H1 (cell line): Measurements from ENCODE around the gene PLEKHG5. TPM values are rescaled to one million over a fixed set of nuclear protein-coding genes. Genes with fewer than 3 reads are reported as not detected.

Source experiments
- CTCF ChIA-PET: fragments of 300-600 bp; sonication (Branson Sonifier 250); formaldehyde crosslinking; loops from one replicate; lab custom pipeline; 2021; ENCODE audit not compliant: partially characterized antibody; lab: Charles Lee
- POLR2A ChIA-PET: fragments of 300-600 bp; sonication (Branson Sonifier 250); formaldehyde crosslinking; loops from one replicate; lab custom pipeline; 2021; ENCODE audit warnings: inconsistent platforms; ENCODE audit not compliant: partially characterized antibody; lab: Charles Lee
- DNase-seq, 2 experiments: peaks; one replicate each; pipeline versions ENCODE4 v3.0.0 to v3.0.0-alpha.2; 2010 to 2022; ENCODE audit warnings: low spot score in 2 of 2, low read depth in 1 of 2, mixed read lengths in 1 of 2
- FAIRE-seq: peaks from 2 replicates; lab custom pipeline; 2011; peaks lifted over from hg19 to GRCh38; lab: Jason Lieb, UNC
- H2AFZ ChIP-seq: 2 replicates; pipeline ENCODE4 v1.8.1; 2012; ENCODE audit warnings: low read length, inconsistent platforms
- H2AK5ac ChIP-seq: 2 replicates; pipeline ENCODE4 v1.6.1; 2013; ENCODE audit warnings: low read depth, low read length
- H2BK120ac ChIP-seq: replicated peaks from 2 replicates; pipeline ENCODE3; 2013; ENCODE audit warnings: low read depth, low read length, inconsistent platforms
- H2BK12ac ChIP-seq: 2 replicates; pipeline ENCODE4 v1.6.1; 2013; ENCODE audit warnings: low read depth, low read length
- H2BK15ac ChIP-seq: 2 replicates; pipeline ENCODE4 v1.6.1; 2013; ENCODE audit warnings: low read length
- H2BK20ac ChIP-seq: 2 replicates; pipeline ENCODE4 v1.6.1; 2013; ENCODE audit warnings: low read length
- H2BK5ac ChIP-seq: 2 replicates; pipeline ENCODE4 v1.6.1; 2013; ENCODE audit warnings: low read depth, low read length
- H3K14ac ChIP-seq: 2 replicates; pipeline ENCODE4 v1.6.1; 2013; ENCODE audit warnings: inconsistent platforms; ENCODE audit not compliant: insufficient read length
- H3K18ac ChIP-seq: 2 replicates; pipeline ENCODE4 v1.6.1; 2013; ENCODE audit warnings: low read length; ENCODE audit errors: extremely low read depth
- H3K23ac ChIP-seq: 2 replicates; pipeline ENCODE4 v1.6.1; 2013; ENCODE audit warnings: inconsistent platforms; ENCODE audit not compliant: insufficient read length
- H3K23me2 ChIP-seq: 2 replicates; pipeline ENCODE4 v1.6.1; 2013; ENCODE audit warnings: low read depth, low read length
- H3K27ac ChIP-seq: 2 replicates; pipeline ENCODE4 v1.6.1; 2011; ENCODE audit warnings: low read depth, low read length, inconsistent platforms
- H3K27me3 ChIP-seq, 4 experiments: replicated peaks in 1 of 4; 1 replicate in 1 of 4; 2 replicates in 3 of 4; pipeline versions ENCODE4 v1.6.1 to v1.8.1; 2011 to 2013; ENCODE audit warnings: low read length in 3 of 4, mild to moderate bottlenecking in 3 of 4, inconsistent platforms in 2 of 4, mixed read lengths in 2 of 4, moderate library complexity in 1 of 4; ENCODE audit not compliant: control insufficient read depth in 3 of 4, insufficient read depth in 3 of 4; ENCODE audit errors: extremely low read depth in 1 of 4
- H3K36me3 ChIP-seq, 4 experiments: 2 replicates each; pipeline versions ENCODE4 v1.6.1 to v1.8.1; 2011 to 2013; ENCODE audit warnings: mild to moderate bottlenecking in 4 of 4, low read length in 3 of 4, moderate library complexity in 2 of 4, control low read depth in 1 of 4, inconsistent platforms in 1 of 4; ENCODE audit not compliant: insufficient read depth in 4 of 4, control insufficient read depth in 2 of 4
- H3K4ac ChIP-seq: replicated peaks from 2 replicates; pipeline ENCODE3; 2013; ENCODE audit warnings: low read length, low read depth, mixed read lengths, inconsistent platforms; ENCODE audit not compliant: insufficient read length
- H3K4me1 ChIP-seq, 4 experiments: replicated peaks in 1 of 4; 1 replicate in 1 of 4; 2 replicates in 3 of 4; pipeline versions ENCODE4 v1.6.1 to v1.8.1; 2011 to 2013; ENCODE audit warnings: low read length in 3 of 4, inconsistent platforms in 2 of 4, mixed read lengths in 1 of 4; ENCODE audit not compliant: insufficient read depth in 4 of 4, control insufficient read depth in 3 of 4
- H3K4me2 ChIP-seq, 2 experiments: 2 replicates each; pipeline versions ENCODE4 v1.6.1 to v1.8.1; 2011 to 2013; ENCODE audit warnings: low read depth in 2 of 2, low read length in 2 of 2, control low read depth in 1 of 2, inconsistent platforms in 1 of 2, mild to moderate bottlenecking in 1 of 2; ENCODE audit not compliant: insufficient read depth in 1 of 2
- H3K4me3 ChIP-seq, 4 experiments: fragments of 200-600, 300-600 bp in 1 of 4; sonication (generic), shearing (Covaris generic), sonication (Bioruptor Twin) in 1 of 4; 2 replicates each; pipeline versions ENCODE4 v1.5.1 to v1.8.1; 2011 to 2016; ENCODE audit warnings: low read length in 4 of 4, low read depth in 3 of 4, control low read depth in 2 of 4, inconsistent platforms in 2 of 4, mild to moderate bottlenecking in 2 of 4, mixed read lengths in 1 of 4, moderate library complexity in 1 of 4; ENCODE audit not compliant: insufficient read depth in 2 of 4; ENCODE audit errors: extremely low read depth in 1 of 4
- H3K56ac ChIP-seq: replicated peaks from 2 replicates; pipeline ENCODE3; 2013; ENCODE audit warnings: low read depth, mild to moderate bottlenecking, mixed read lengths, low read length, inconsistent platforms; ENCODE audit not compliant: insufficient read length
- H3K79me1 ChIP-seq: 2 replicates; pipeline ENCODE4 v1.6.1; 2013; ENCODE audit warnings: low read depth, low read length, control low read depth
- H3K79me2 ChIP-seq, 2 experiments: 2 replicates each; pipeline versions ENCODE4 v1.6.1 to v1.8.1; 2012 to 2013; ENCODE audit warnings: low read length in 2 of 2, mild to moderate bottlenecking in 2 of 2, inconsistent platforms in 1 of 2; ENCODE audit not compliant: insufficient read depth in 2 of 2, control insufficient read depth in 1 of 2
- H3K9ac ChIP-seq, 4 experiments: replicated peaks in 1 of 4; 1 replicate in 1 of 4; 2 replicates in 3 of 4; pipeline versions ENCODE4 v1.6.1 to v1.8.1; 2011 to 2013; ENCODE audit warnings: low read depth in 3 of 4, low read length in 3 of 4, control low read depth in 2 of 4, mild to moderate bottlenecking in 2 of 4, moderate library complexity in 2 of 4, inconsistent platforms in 1 of 4; ENCODE audit errors: extremely low read depth in 1 of 4
- H3K9me3 ChIP-seq, 2 experiments: 2 replicates each; pipeline versions ENCODE4 v1.6.1 to v1.8.1; 2012 to 2013; ENCODE audit warnings: mild to moderate bottlenecking in 2 of 2, moderate library complexity in 2 of 2, control low read depth in 1 of 2, inconsistent platforms in 1 of 2, low read depth in 1 of 2, low read length in 1 of 2, mixed read lengths in 1 of 2; ENCODE audit not compliant: insufficient read depth in 2 of 2
- H4K20me1 ChIP-seq, 2 experiments: replicated peaks in 1 of 2; 2 replicates each; pipeline versions ENCODE3 to v1.8.1; 2011 to 2013; ENCODE audit warnings: inconsistent platforms in 2 of 2, low read length in 2 of 2, mild to moderate bottlenecking in 1 of 2; ENCODE audit not compliant: insufficient read depth in 2 of 2, control insufficient read depth in 1 of 2
- H4K5ac ChIP-seq: 2 replicates; pipeline ENCODE4 v1.6.1; 2013; ENCODE audit warnings: low read length, low read depth, mixed read lengths, inconsistent platforms; ENCODE audit not compliant: insufficient read length
- H4K8ac ChIP-seq: 2 replicates; pipeline ENCODE4 v1.8.0; 2013; ENCODE audit warnings: mild to moderate bottlenecking, moderate library complexity, low read length, inconsistent platforms; ENCODE audit not compliant: insufficient read depth; ENCODE audit errors: extremely low read depth
- H4K91ac ChIP-seq: replicated peaks from 2 replicates; pipeline ENCODE3; 2013; ENCODE audit warnings: low read length, mixed read lengths, inconsistent platforms; ENCODE audit not compliant: insufficient read length
- JUN ChIP-seq: IDR thresholded peaks from 2 replicates; pipeline ENCODE4 v1.6.1; 2011; ENCODE audit warnings: low read depth, mild to moderate bottlenecking, improper control_type of control experiment, low read length
- WGBS, 2 experiments: shearing (Covaris generic) in 1 of 2; methylation state at CpG; one replicate each; pipeline versions ENCODE4 v1.1.6 to v1.1.7; 2013 to 2015; ENCODE audit warnings: low lambda C conversion rate in 2 of 2, mixed read lengths in 2 of 2, inconsistent platforms in 1 of 2, low coverage in 1 of 2, missing lambda C conversion rate in 1 of 2; ENCODE audit not compliant: insufficient replicate concordance in 2 of 2, insufficient coverage in 1 of 2, insufficient read length in 1 of 2; ENCODE audit errors: extremely low coverage in 1 of 2, missing lambda C conversion rate in 1 of 2; 5-methylcytosine and 5-hydroxymethylcytosine counted together
- polyA plus RNA-seq, 7 experiments: library from polyadenylated mRNA; depleted of rRNA in 3 of 7; stranded (reverse) in 5 of 7; unstranded in 2 of 7; fragments of >200 nt in 5 of 7; fragments of 200-250 nt in 2 of 7; gene quantifications; 1 replicate in 5 of 7; 2 replicates in 1 of 7; 4 replicates in 1 of 7; pipeline versions ENCODE4 v1.2.1 to v1.2.3, GENCODE V29; 2011 to 2013; ENCODE audit warnings: missing spikeins in 2 of 7, mixed read lengths in 2 of 7
- total RNA-seq: library from RNA; stranded (reverse); fragmentation: NEBNext Ultra II Directional; extraction: Animal tissue kit (Norgen Biotek cat#: 25700); gene quantifications from 2 replicates; pipeline ENCODE4 v1.2.1, GENCODE V29; 2021
- TF ChIP-seq, protein P1 (sequence below): IDR thresholded peaks from 2 replicates; pipeline ENCODE4 v1.6.1; 2012; ENCODE audit warnings: inconsistent platforms

PLEKHG5 gene
- total and polyA plus RNA-seq, 2 of the 8 experiments (the other 6 are each of a cell fraction or from before 2014, with no cell fraction given): 10.4 to 13.8 TPM

DNA sequence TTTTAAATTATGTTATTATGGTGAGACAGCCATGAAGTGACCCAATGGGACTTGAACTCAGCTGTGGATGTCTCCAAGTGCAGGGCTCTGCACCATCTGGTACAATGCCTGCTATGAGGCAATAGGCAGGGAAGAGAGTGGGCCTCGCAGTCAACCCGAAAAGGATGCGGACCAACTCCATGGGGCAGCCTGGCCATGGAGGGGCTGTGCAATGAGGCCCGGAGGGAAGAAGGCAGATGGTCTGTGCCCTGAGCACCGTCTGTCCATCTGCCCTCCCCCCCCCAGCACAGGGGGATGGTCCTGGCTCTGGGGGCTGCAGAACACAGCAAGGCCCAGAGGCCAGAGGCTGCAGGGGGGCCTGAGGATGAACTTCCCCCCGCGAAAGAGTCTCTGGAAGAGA is 49.9 kb downstream of the PLEKHG5 start:
- Histone ChIP-seq H2AFZ (no peak overlapping the region), H3K4me3 (no peak overlapping the region), H3K4ac (no peak overlapping the region), H2BK12ac (no peak overlapping the region), H3K79me1 (no peaks in the 10 kb centered on the region), H3K36me3 (no peaks in the 10 kb centered on the region), H2AK5ac (no peak overlapping the region), H3K56ac (no peak overlapping the region), H4K20me1 (peaks cover 0 to 4% of the 10 kb centered on the region in 2 experiments), H3K9me3 (no peaks in the 10 kb centered on the region), H2BK20ac (no peak overlapping the region), H4K5ac (no peak overlapping the region), H2BK120ac (no peak overlapping the region), H4K91ac (no peak overlapping the region), H2BK15ac (no peak overlapping the region), H3K14ac (no peak overlapping the region), H2BK5ac (no peak overlapping the region), H3K27ac (no peak overlapping the region), H3K18ac (no peak overlapping the region), H3K4me2 (peak overlapping the region in 1 of 2 experiments; percentile 79; a peak in 1 of 4 replicates), H3K23ac (no peak overlapping the region), H3K79me2 (no peaks in the 10 kb centered on the region), H4K8ac (no peak overlapping the region), H3K27me3 (peaks cover 0 to 20% (median 12%) of the 10 kb centered on the region in 4 experiments; a peak in 5 of 7 replicates), H3K23me2 (peaks cover 3% of the 10 kb centered on the region; the same call in 1 of the 2 replicates), H3K4me1 (peaks cover 3 to 21% (median 9%) of the 10 kb centered on the region in 4 experiments), H3K9ac (no peak overlapping the region)
- no peak for TF ChIP-seq JUN
- TF ChIP-seq, protein P1, sequence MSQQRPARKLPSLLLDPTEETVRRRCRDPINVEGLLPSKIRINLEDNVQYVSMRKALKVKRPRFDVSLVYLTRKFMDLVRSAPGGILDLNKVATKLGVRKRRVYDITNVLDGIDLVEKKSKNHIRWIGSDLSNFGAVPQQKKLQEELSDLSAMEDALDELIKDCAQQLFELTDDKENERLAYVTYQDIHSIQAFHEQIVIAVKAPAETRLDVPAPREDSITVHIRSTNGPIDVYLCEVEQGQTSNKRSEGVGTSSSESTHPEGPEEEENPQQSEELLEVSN: no peak
- FAIRE-seq (no peak), DNase-seq (no peak)
- ChIA-PET CTCF (interaction anchor here (0.6 to 18.8 kb wide), 22 partner anchors 8 to 425 kb away, joined by 3 to 321 read pairs (median 6); partner anchors contain the start of genes HES2, PLEKHG5 and TNFRSF25), POLR2A (interaction anchor here (1.2 to 1.4 kb wide), 2 partner anchors 26 to 202 kb away, joined by 3 to 5 read pairs; no protein-coding TSS in a partner anchor)
- 83% methylated on average over 7 of the region's 7 CpGs; no CpG with 5 or more reads in 1 of the 2 experiments for WGBS, 2 experiments
